Mesenchymal stem cell (in vitro differentiated cells and primary cell): Measurements from ENCODE around the gene RPS6KB2.
A peak's percentile ranks its signal among the peaks of the same experiment; 100 is the strongest.

Experiments
- DNase-seq: peaks from one replicate; pipeline ENCODE4 v3.0.0-alpha.2; 2013
- H2AFZ ChIP-seq: one replicate; pipeline ENCODE4 v1.6.1; 2013; ENCODE audit warnings: low read depth, mild to moderate bottlenecking, control low read depth, inconsistent platforms, low read length, moderate library complexity
- H2AK5ac ChIP-seq: 2 replicates; pipeline ENCODE4 v1.6.1; 2013; ENCODE audit warnings: low read length, moderate library complexity, mild to moderate bottlenecking, inconsistent platforms; ENCODE audit not compliant: severe bottlenecking
- H2BK120ac ChIP-seq: one replicate; pipeline ENCODE4 v1.6.1; 2013; ENCODE audit warnings: low read depth, mild to moderate bottlenecking, inconsistent platforms, low read length, moderate library complexity
- H2BK12ac ChIP-seq, 2 experiments: one replicate each; pipeline ENCODE4 v1.6.1; 2013; ENCODE audit warnings: inconsistent platforms in 2 of 2, low read length in 2 of 2, mild to moderate bottlenecking in 2 of 2, moderate library complexity in 2 of 2, control low read depth in 1 of 2
- H2BK15ac ChIP-seq: one replicate; pipeline ENCODE4 v1.6.1; 2013; ENCODE audit warnings: mild to moderate bottlenecking, low read depth, inconsistent platforms; ENCODE audit not compliant: poor library complexity, severe bottlenecking
- H2BK5ac ChIP-seq: 2 replicates; pipeline ENCODE4 v1.6.1; 2013; ENCODE audit warnings: low read depth, mild to moderate bottlenecking, low read length, control low read depth, inconsistent platforms; ENCODE audit not compliant: poor library complexity, severe bottlenecking
- H3K14ac ChIP-seq, 2 experiments: one replicate each; pipeline ENCODE4 v1.6.1; 2013; ENCODE audit warnings: inconsistent platforms in 2 of 2, low read length in 2 of 2, control low read depth in 1 of 2, mild to moderate bottlenecking in 1 of 2, moderate library complexity in 1 of 2
- H3K18ac ChIP-seq, 2 experiments: one replicate each; pipeline ENCODE4 v1.6.1; 2013; ENCODE audit warnings: inconsistent platforms in 2 of 2, low read length in 2 of 2, control low read depth in 1 of 2, low read depth in 1 of 2, mild to moderate bottlenecking in 1 of 2
- H3K23ac ChIP-seq, 2 experiments: one replicate each; pipeline ENCODE4 v1.6.1; 2013; ENCODE audit warnings: inconsistent platforms in 2 of 2, low read length in 2 of 2, mild to moderate bottlenecking in 2 of 2, moderate library complexity in 2 of 2, control low read depth in 1 of 2
- H3K27ac ChIP-seq: 2 replicates; pipeline ENCODE4 v1.5.1; 2013; ENCODE audit warnings: mild to moderate bottlenecking, moderate library complexity, low read length, control low read depth, inconsistent platforms; ENCODE audit not compliant: poor library complexity, severe bottlenecking
- H3K27me3 ChIP-seq, 2 experiments: 2 replicates each; pipeline versions ENCODE4 v1.6.1 to v1.7.0; 2013; ENCODE audit warnings: low read length in 2 of 2, mild to moderate bottlenecking in 2 of 2, moderate library complexity in 2 of 2, control low read depth in 1 of 2, inconsistent platforms in 1 of 2; ENCODE audit not compliant: control insufficient read depth in 1 of 2, insufficient read depth in 1 of 2
- H3K36me3 ChIP-seq, 2 experiments: 2 replicates each; pipeline versions ENCODE4 v1.6.1 to v1.7.0; 2013; ENCODE audit warnings: low read length in 2 of 2, control low read depth in 1 of 2, inconsistent platforms in 1 of 2, low read depth in 1 of 2, mild to moderate bottlenecking in 1 of 2; ENCODE audit not compliant: insufficient read depth in 2 of 2, control insufficient read depth in 1 of 2
- H3K4ac ChIP-seq, 2 experiments: one replicate each; pipeline ENCODE4 v1.6.1; 2013; ENCODE audit warnings: inconsistent platforms in 2 of 2, low read length in 2 of 2, mild to moderate bottlenecking in 2 of 2, moderate library complexity in 2 of 2, control low read depth in 1 of 2, low read depth in 1 of 2
- H3K4me1 ChIP-seq: 2 replicates; pipeline ENCODE4 v1.6.1; 2013; ENCODE audit warnings: low read depth, low read length, control low read depth; ENCODE audit not compliant: control insufficient read depth, insufficient read depth
- H3K4me2 ChIP-seq: 2 replicates; pipeline ENCODE4 v1.6.1; 2013; ENCODE audit warnings: low read length, mild to moderate bottlenecking, inconsistent platforms; ENCODE audit not compliant: poor library complexity, severe bottlenecking
- H3K4me3 ChIP-seq, 2 experiments: 2 replicates each; pipeline versions ENCODE4 v1.5.1 to v1.7.0; 2013; ENCODE audit warnings: low read length in 2 of 2, mild to moderate bottlenecking in 2 of 2, control low read depth in 1 of 2, low read depth in 1 of 2; ENCODE audit not compliant: insufficient read depth in 1 of 2
- H3K79me1 ChIP-seq: replicated peaks from 2 replicates; pipeline ENCODE4 v1.6.1; 2013; ENCODE audit warnings: mild to moderate bottlenecking, control low read depth, low read length, inconsistent platforms; ENCODE audit not compliant: poor library complexity, severe bottlenecking
- H3K9ac ChIP-seq: 2 replicates; pipeline ENCODE4 v1.7.0; 2013; ENCODE audit warnings: mild to moderate bottlenecking, low read length, moderate library complexity
- H3K9me3 ChIP-seq: 2 replicates; pipeline ENCODE4 v1.7.0; 2013; ENCODE audit warnings: mild to moderate bottlenecking, low read length; ENCODE audit not compliant: control insufficient read depth
- H4K8ac ChIP-seq: one replicate; pipeline ENCODE4 v1.6.1; 2013; ENCODE audit warnings: inconsistent platforms, mild to moderate bottlenecking, low read length, moderate library complexity
- H4K91ac ChIP-seq: one replicate; pipeline ENCODE4 v1.6.1; 2013; ENCODE audit warnings: mild to moderate bottlenecking, low read length, inconsistent platforms
- WGBS: methylation state at CpG from one replicate; pipeline ENCODE4 v1.1.7; 2013; ENCODE audit warnings: mixed read lengths; 5-methylcytosine and 5-hydroxymethylcytosine counted together

The RPS6KB2 gene

GRCh38 chr11:67409781-67410368 lies 18.4 kb upstream of the RPS6KB2 start:
- DNase-seq: no peak
- H3K14ac ChIP-seq: peak overlapping the region in 1 of 2 experiments; percentile 28
- H3K4me3 ChIP-seq: no peak overlapping the region
- peaks cover 40 to 83% of the 10 kb centered on the region in 2 experiments for H3K27me3 ChIP-seq
- no peaks in the 10 kb centered on the region for H3K9me3 ChIP-seq
- no peak overlapping the region for H3K9ac ChIP-seq
- no peak overlapping the region for H3K4ac ChIP-seq
- no peak overlapping the region for H2BK120ac ChIP-seq
- no peak overlapping the region for H2BK5ac ChIP-seq
- no peaks in the 10 kb centered on the region for H3K79me1 ChIP-seq
- H4K91ac ChIP-seq: no peak overlapping the region
- H3K4me1 ChIP-seq: peaks cover 10% of the 10 kb centered on the region
- H3K36me3 ChIP-seq: no peaks in the 10 kb centered on the region
- no peak overlapping the region for H3K23ac ChIP-seq
- no peak overlapping the region for H2BK15ac ChIP-seq
- 51% methylated on average over 12 of the region's 13 CpGs for WGBS
- no peak overlapping the region for H4K8ac ChIP-seq
- peak overlapping the region; percentile 11 for H2AFZ ChIP-seq
- no peak overlapping the region for H2AK5ac ChIP-seq
- no peak overlapping the region for H2BK12ac ChIP-seq
- H3K4me2 ChIP-seq: no peak overlapping the region
- H3K18ac ChIP-seq: peak overlapping the region in 1 of 2 experiments; percentile 25
- no peak overlapping the region for H3K27ac ChIP-seq

- H2BK5ac ChIP-seq: no peak overlapping the region
- no peak overlapping the region for H3K4me2 ChIP-seq
- no peaks in the 10 kb centered on the region for H3K9me3 ChIP-seq
- H2AK5ac ChIP-seq: no peak overlapping the region
- no peak overlapping the region for H4K8ac ChIP-seq
- H3K36me3 ChIP-seq: no peaks in the 10 kb centered on the region
- H3K79me1 ChIP-seq: no peaks in the 10 kb centered on the region
- WGBS: 82% methylated on average over 14 of the region's 15 CpGs
- no peak overlapping the region for H4K91ac ChIP-seq
- no peak overlapping the region for H2AFZ ChIP-seq
- peaks cover 15% of the 10 kb centered on the region for H3K4me1 ChIP-seq
- no peak overlapping the region for H3K18ac ChIP-seq
- H3K23ac ChIP-seq: no peak overlapping the region
- no peak overlapping the region for H2BK12ac ChIP-seq
- no peak for DNase-seq
- peaks cover 43 to 87% of the 10 kb centered on the region in 2 experiments for H3K27me3 ChIP-seq
- no peak overlapping the region for H2BK120ac ChIP-seq
- no peak overlapping the region for H3K4me3 ChIP-seq
- no peak overlapping the region for H3K9ac ChIP-seq
- no peak overlapping the region for H3K4ac ChIP-seq
- H3K14ac ChIP-seq: no peak overlapping the region
- H2BK15ac ChIP-seq: no peak overlapping the region
- no peak overlapping the region for H3K27ac ChIP-seq
Measured at GRCh38 chr11:67410369-67410831, 17.9 kb upstream of the RPS6KB2 start.

DNA sequence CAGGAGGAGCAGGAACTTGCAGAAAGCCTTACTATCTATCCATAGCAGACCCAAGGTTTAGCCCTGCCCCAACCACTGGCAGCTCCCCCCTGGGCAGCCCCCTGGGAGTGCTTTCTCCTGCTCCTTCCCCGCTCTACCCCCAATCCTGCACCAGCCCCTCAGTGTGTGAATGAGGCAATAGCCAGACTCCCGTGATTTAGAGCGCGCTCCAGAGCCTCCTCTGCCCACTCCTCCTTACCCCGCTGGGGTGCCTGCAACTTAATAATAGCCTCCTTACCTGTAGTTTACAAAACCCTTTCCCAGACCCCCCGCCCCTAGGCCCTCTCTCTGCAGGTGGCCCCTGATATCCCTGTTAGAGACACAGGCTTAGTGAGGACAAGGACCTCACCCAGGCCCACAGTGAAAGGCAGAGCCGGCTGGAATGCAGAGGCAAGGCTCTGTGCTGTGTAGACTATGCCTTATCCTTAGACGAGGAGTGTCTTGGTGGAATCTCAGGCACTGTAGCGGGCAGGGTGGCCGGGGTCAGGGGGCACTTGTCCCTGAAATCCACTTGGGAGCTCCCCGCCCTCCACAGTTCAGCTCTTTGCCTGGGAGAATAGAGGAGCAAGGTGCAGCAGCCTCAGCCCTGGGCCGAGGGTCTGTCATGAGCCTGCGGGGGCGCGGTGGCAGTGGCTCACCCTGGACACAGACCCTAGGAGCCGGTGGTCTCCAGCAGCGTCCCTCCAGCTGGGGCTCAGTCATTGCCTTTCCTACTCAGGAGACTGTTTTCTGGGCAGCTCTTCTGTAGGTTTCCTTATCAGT lies 17.1 kb upstream of the RPS6KB2 start:
- 82% methylated on average over 17 of the region's 17 CpGs for WGBS
- H3K4me1 ChIP-seq: peaks cover 22% of the 10 kb centered on the region
- no peaks in the 10 kb centered on the region for H3K36me3 ChIP-seq
- H2AK5ac ChIP-seq: no peak overlapping the region
- H4K8ac ChIP-seq: no peak overlapping the region
- no peak overlapping the region for H3K23ac ChIP-seq
- H3K27me3 ChIP-seq: peaks cover 43 to 86% of the 10 kb centered on the region in 2 experiments
- H3K4me2 ChIP-seq: no peak overlapping the region
- no peaks in the 10 kb centered on the region for H3K9me3 ChIP-seq
- no peaks in the 10 kb centered on the region for H3K79me1 ChIP-seq
- H3K4me3 ChIP-seq: no peak overlapping the region
- H3K14ac ChIP-seq: no peak overlapping the region
- no peak overlapping the region for H3K27ac ChIP-seq
- H2BK12ac ChIP-seq: no peak overlapping the region
- no peak overlapping the region for H4K91ac ChIP-seq
- no peak for DNase-seq
- H2AFZ ChIP-seq: no peak overlapping the region
- H2BK120ac ChIP-seq: no peak overlapping the region
- H3K18ac ChIP-seq: no peak overlapping the region
- H3K4ac ChIP-seq: no peak overlapping the region
- no peak overlapping the region for H3K9ac ChIP-seq
- no peak overlapping the region for H2BK15ac ChIP-seq
- H2BK5ac ChIP-seq: no peak overlapping the region

DNA sequence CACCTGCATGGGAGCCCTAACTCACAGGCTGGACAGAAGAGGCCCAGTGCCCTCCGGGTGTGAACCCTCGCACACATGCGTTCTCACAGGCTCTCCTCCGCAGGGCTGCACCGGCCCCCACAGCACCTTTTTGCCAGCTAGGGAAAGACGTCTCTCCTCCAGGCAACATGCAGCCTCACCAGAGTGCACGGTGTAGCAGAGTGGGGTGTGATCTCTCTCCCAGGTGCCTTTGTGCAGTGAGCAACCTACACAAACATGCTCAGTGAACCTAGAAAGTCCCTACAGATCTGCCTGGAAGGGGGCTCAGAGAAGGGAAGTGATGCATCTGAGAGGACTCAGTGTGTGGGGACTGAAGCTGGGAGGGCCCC lies 16.5 kb upstream of the RPS6KB2 start:
- Histone ChIP-seq H3K9ac (no peak overlapping the region), H3K27ac (no peak overlapping the region), H2BK12ac (no peak overlapping the region), H3K23ac (no peak overlapping the region), H3K4ac (no peak overlapping the region), H2BK120ac (no peak overlapping the region), H2BK5ac (no peak overlapping the region), H2BK15ac (no peak overlapping the region), H3K9me3 (no peaks in the 10 kb centered on the region), H3K79me1 (no peaks in the 10 kb centered on the region), H3K14ac (no peak overlapping the region), H3K27me3 (peaks cover 43 to 88% of the 10 kb centered on the region in 2 experiments), H3K36me3 (no peaks in the 10 kb centered on the region), H3K4me1 (peaks cover 23% of the 10 kb centered on the region), H2AK5ac (no peak overlapping the region), H3K4me3 (no peak overlapping the region), H3K4me2 (no peak overlapping the region), H4K91ac (no peak overlapping the region), H3K18ac (no peak overlapping the region), H2AFZ (no peak overlapping the region), H4K8ac (no peak overlapping the region)
- 89% methylated on average over 7 of the region's 7 CpGs for WGBS
- DNase-seq: no peak
